HCT116 (cell line): ENCODE data around the gene TMEM60.

ENCODE experiments used
- CEBPB ChIP-seq: IDR thresholded peaks from 2 replicates; pipeline ENCODE4 v1.6.1; 2012; ENCODE audit warnings: low read depth
- CTCF ChIP-seq, 3 experiments: fragments of 200-600 bp in 1 of 3; sonication (generic) in 1 of 3; IDR thresholded peaks in 2 of 3; conservative IDR thresholded peaks in 1 of 3; 2 replicates each; pipeline ENCODE4 v1.5.1; 2012 to 2017; ENCODE audit warnings: low read depth in 2 of 3, low read length in 2 of 3, antibody characterized with exemption in 1 of 3, borderline replicate concordance in 1 of 3, control low read depth in 1 of 3, mild to moderate bottlenecking in 1 of 3, mixed read lengths in 1 of 3, mixed run types in 1 of 3, moderate library complexity in 1 of 3; ENCODE audit not compliant: insufficient read depth in 1 of 3
- EZH2 ChIP-seq: fragments of 200-600 bp; sonication (generic); IDR thresholded peaks from 2 replicates; pipeline ENCODE4 v1.6.1; 2017; ENCODE audit warnings: antibody characterized with exemption, mixed run types
- EZH2phosphoT487 ChIP-seq: fragments of 200-600 bp; IDR thresholded peaks from 2 replicates; pipeline ENCODE4 v1.6.1; 2018; ENCODE audit warnings: antibody characterized with exemption, borderline replicate concordance
- FOSL1 ChIP-seq: IDR thresholded peaks from 2 replicates; pipeline ENCODE4 v1.6.1; 2012; ENCODE audit warnings: low read depth
- POLR2A ChIP-seq: IDR thresholded peaks from 2 replicates; pipeline ENCODE4 v1.7.0; 2011; ENCODE audit warnings: borderline replicate concordance; ENCODE audit not compliant: insufficient read depth, insufficient read length; ENCODE audit errors: extremely low read depth
- POLR2AphosphoS5 ChIP-seq: IDR thresholded peaks from 2 replicates; pipeline ENCODE4 v1.6.1; 2011; ENCODE audit warnings: mild to moderate bottlenecking, low read depth, low read length, moderate library complexity
- TF ChIP-seq, protein P1 (sequence below): IDR thresholded peaks from 2 replicates; pipeline ENCODE4 v1.6.1; 2012

DNA sequence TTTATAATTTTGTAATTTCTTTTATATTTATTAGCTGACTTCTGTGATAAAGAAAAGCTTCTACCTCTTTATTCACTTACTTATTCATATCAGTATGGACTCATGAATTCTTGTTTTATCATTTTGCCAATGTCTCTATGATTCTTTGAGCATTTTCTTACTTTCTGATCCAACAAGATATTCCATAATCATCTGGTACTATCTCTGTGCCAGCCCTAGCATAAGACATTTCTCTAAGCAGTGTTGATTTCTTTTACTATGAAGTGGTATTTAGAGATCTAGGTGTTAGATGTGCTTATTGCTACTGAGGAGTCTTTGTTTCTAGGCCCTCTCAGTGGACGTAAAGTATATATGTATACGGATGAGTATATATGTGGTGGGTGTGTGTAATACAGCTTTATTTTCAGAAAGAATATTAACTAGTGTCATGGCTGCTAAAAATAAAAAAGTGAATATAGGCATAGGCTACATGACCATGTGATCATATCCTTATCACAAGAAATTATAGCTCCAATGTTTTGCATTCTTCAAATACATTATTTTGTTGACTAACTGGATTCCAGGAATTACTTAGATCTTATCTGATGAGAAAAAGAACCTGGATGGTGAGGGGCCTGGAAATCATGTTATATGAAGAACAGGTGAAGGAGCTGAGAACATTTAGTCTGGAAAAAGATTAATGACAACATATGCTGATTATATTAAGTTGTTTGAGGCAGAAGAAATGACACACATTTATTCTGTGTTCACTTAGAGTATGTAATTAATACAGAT is 13.5 kb upstream of the TMEM60 start:
- TF ChIP-seq EZH2 (no peak), CTCF (IDR thresholded peaks at IDR 0.05 in 2 of 3, conservative IDR thresholded peaks at IDR 0.05 in 1 of 3; ENCODE audit: borderline replicate concordance in 1 of 3, insufficient read depth in 1 of 3, low read depth in 2 of 3, low read length in 2 of 3) (no peak), POLR2AphosphoS5 (no peak), FOSL1 (no peak), POLR2A (no peak), EZH2phosphoT487 (no peak), CEBPB (no peak)
- TF ChIP-seq, protein P1, sequence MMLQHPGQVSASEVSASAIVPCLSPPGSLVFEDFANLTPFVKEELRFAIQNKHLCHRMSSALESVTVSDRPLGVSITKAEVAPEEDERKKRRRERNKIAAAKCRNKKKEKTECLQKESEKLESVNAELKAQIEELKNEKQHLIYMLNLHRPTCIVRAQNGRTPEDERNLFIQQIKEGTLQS, result no peak
